Measurements from ENCODE around the gene PDSS1. TPM values are rescaled to one million over a fixed set of nuclear protein-coding genes. Genes with fewer than 3 reads are reported as not detected.
A peak's percentile ranks its signal among the peaks of the same experiment; 100 is the strongest.

PDSS1 gene
- total and polyA plus RNA-seq, 2 of the 13 experiments (the other 11 are each of a cell fraction or from before 2014, with no cell fraction given), result 18.7 to 19.3 TPM

GRCh38 chr10:26733750-26734568, 36.5 kb downstream of the PDSS1 start (continued):
- TF ChIP-seq ISL2 (CRISPR knock-in tag; IDR thresholded peaks at IDR 0.05), result peak; percentile 66
- TF ChIP-seq, protein P1, sequence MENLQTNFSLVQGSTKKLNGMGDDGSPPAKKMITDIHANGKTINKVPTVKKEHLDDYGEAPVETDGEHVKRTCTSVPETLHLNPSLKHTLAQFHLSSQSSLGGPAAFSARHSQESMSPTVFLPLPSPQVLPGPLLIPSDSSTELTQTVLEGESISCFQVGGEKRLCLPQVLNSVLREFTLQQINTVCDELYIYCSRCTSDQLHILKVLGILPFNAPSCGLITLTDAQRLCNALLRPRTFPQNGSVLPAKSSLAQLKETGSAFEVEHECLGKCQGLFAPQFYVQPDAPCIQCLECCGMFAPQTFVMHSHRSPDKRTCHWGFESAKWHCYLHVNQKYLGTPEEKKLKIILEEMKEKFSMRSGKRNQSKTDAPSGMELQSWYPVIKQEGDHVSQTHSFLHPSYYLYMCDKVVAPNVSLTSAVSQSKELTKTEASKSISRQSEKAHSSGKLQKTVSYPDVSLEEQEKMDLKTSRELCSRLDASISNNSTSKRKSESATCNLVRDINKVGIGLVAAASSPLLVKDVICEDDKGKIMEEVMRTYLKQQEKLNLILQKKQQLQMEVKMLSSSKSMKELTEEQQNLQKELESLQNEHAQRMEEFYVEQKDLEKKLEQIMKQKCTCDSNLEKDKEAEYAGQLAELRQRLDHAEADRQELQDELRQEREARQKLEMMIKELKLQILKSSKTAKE (CRISPR knock-in tag; IDR thresholded peaks at IDR 0.05; ENCODE audit: borderline replicate concordance), result peak; percentile 78
- TF ChIP-seq SATB2 (CRISPR knock-in tag; IDR thresholded peaks at IDR 0.05), result no peak
- TF ChIP-seq EED (CRISPR knock-in tag; IDR thresholded peaks at IDR 0.05), result no peak
- TF ChIP-seq ZNF781 (CRISPR knock-in tag; IDR thresholded peaks at IDR 0.05; ENCODE audit: borderline replicate concordance, not compliant biosample characterization), result no peak
- peak; percentile 86 for TF ChIP-seq RXRB (CRISPR knock-in tag; IDR thresholded peaks at IDR 0.05; ENCODE audit: borderline replicate concordance)
- TF ChIP-seq ZNF121 (CRISPR knock-in tag; IDR thresholded peaks at IDR 0.05), result peak; percentile 97
- peak; percentile 97 for TF ChIP-seq PAXIP1 (CRISPR knock-in tag; conservative IDR thresholded peaks at IDR 0.05)
- TF ChIP-seq MIER3 (CRISPR knock-in tag; IDR thresholded peaks at IDR 0.05; ENCODE audit: borderline replicate concordance), result peak; percentile 79
- no peak for TF ChIP-seq SP2 (CRISPR knock-in tag; IDR thresholded peaks at IDR 0.05)
- peak; percentile 89 for TF ChIP-seq AHDC1 (CRISPR knock-in tag; IDR thresholded peaks at IDR 0.05; ENCODE audit: borderline replicate concordance)
- TF ChIP-seq ZNF7 (CRISPR knock-in tag; IDR thresholded peaks at IDR 0.05), result peak; percentile 50; the same call in 1 of the 2 replicates
- no peak for TF ChIP-seq MTF2 (CRISPR knock-in tag; IDR thresholded peaks at IDR 0.05; ENCODE audit: borderline replicate concordance)
- 0 out of 2 replicates have a peak, but pooled peaks have one; percentile 12 for TF ChIP-seq HMG20B (CRISPR knock-in tag; conservative IDR thresholded peaks at IDR 0.05)
- TF ChIP-seq BATF2 (CRISPR knock-in tag; IDR thresholded peaks at IDR 0.05), result no peak
- TF ChIP-seq POGZ (CRISPR knock-in tag; IDR thresholded peaks at IDR 0.05), result peak; percentile 92
- TF ChIP-seq ZNF430 (CRISPR knock-in tag; IDR thresholded peaks at IDR 0.05), result peak; percentile 55; the same call in 1 of the 2 replicates

All from HepG2 (cell line).